Mucosa of rectum (tissue), 2 donors: ENCODE data around the gene UNC93B1.
A peak's percentile ranks its signal among the peaks of the same experiment; 100 is the strongest.

Experiments used
- H3K27ac ChIP-seq, 2 donors: one replicate each; pipeline ENCODE4 v1.7.0; 2013; ENCODE audit warnings: inconsistent platforms in 2 of 2, low read depth in 2 of 2, low read length in 2 of 2
- H3K27me3 ChIP-seq, 2 donors: one replicate each; pipeline ENCODE4 v1.7.0; 2013; ENCODE audit warnings: low read length in 2 of 2; ENCODE audit not compliant: control insufficient read depth in 2 of 2, insufficient read depth in 2 of 2
- H3K36me3 ChIP-seq, 2 donors: one replicate each; pipeline ENCODE4 v1.7.0; 2013; ENCODE audit warnings: low read length in 2 of 2; ENCODE audit not compliant: control insufficient read depth in 2 of 2, insufficient read depth in 2 of 2
- H3K4me1 ChIP-seq, 2 donors: one replicate each; pipeline ENCODE4 v1.7.0; 2013; ENCODE audit warnings: low read length in 2 of 2, mild to moderate bottlenecking in 1 of 2; ENCODE audit not compliant: control insufficient read depth in 2 of 2, insufficient read depth in 2 of 2
- H3K4me3 ChIP-seq, 2 donors: one replicate each; pipeline ENCODE4 v1.7.0; 2013; ENCODE audit warnings: low read length in 2 of 2
- H3K9ac ChIP-seq, 2 donors: one replicate each; pipeline ENCODE4 v1.7.0; 2013; ENCODE audit warnings: low read length in 2 of 2, low read depth in 1 of 2, mild to moderate bottlenecking in 1 of 2
- H3K9me3 ChIP-seq, 2 donors: one replicate each; pipeline ENCODE4 v1.7.0; 2013; ENCODE audit warnings: low read length in 2 of 2; ENCODE audit not compliant: control insufficient read depth in 2 of 2
- donor health status: healthy.
- donor health status: Normal muscosa, but diverticular disease.

Gene UNC93B1

GRCh38 chr11:68022531-68022930 is 18.6 kb upstream of the UNC93B1 start:
- H3K27me3 ChIP-seq = no peaks in the 10 kb centered on the region
- H3K4me3 ChIP-seq = no peak overlapping the region
- H3K9me3 ChIP-seq = no peaks in the 10 kb centered on the region
- H3K9ac ChIP-seq = no peak overlapping the region
- H3K27ac ChIP-seq = no peak overlapping the region
- H3K36me3 ChIP-seq = peaks cover 7 to 14% of the 10 kb centered on the region in 2 donors
- peaks cover 0 to 8% of the 10 kb centered on the region in 2 donors for H3K4me1 ChIP-seq

- Histone ChIP-seq H3K9ac (no peak overlapping the region), H3K27me3 (no peaks in the 10 kb centered on the region), H3K9me3 (no peaks in the 10 kb centered on the region), H3K36me3 (peaks cover 7 to 14% of the 10 kb centered on the region in 2 donors), H3K4me3 (no peak overlapping the region), H3K4me1 (peaks cover 0 to 15% of the 10 kb centered on the region in 2 donors), H3K27ac (no peak overlapping the region)
These were observed 17.4 kb upstream of the UNC93B1 start for GRCh38 chr11:68021167-68021787.

- Histone ChIP-seq H3K9me3 (no peaks in the 10 kb centered on the region), H3K4me3 (no peak overlapping the region), H3K9ac (no peak overlapping the region), H3K27me3 (no peaks in the 10 kb centered on the region), H3K27ac (no peak overlapping the region), H3K36me3 (peaks cover 3 to 11% of the 10 kb centered on the region in 2 donors), H3K4me1 (peaks cover 0 to 15% of the 10 kb centered on the region in 2 donors)
These were observed 16.7 kb upstream of the UNC93B1 start for GRCh38 chr11:68020575-68020974.

- H3K9ac ChIP-seq = no peak overlapping the region
- no peaks in the 10 kb centered on the region for H3K27me3 ChIP-seq
- H3K36me3 ChIP-seq = peaks cover 0 to 8% of the 10 kb centered on the region in 2 donors
- no peak overlapping the region for H3K4me3 ChIP-seq
- H3K27ac ChIP-seq = no peak overlapping the region
- H3K4me1 ChIP-seq = peaks cover 6 to 21% of the 10 kb centered on the region in 2 donors
- H3K9me3 ChIP-seq = no peaks in the 10 kb centered on the region
These were observed 15.6 kb upstream of the UNC93B1 start for GRCh38 chr11:68019486-68019885.

GRCh38 chr11:68018730-68019190 is 14.9 kb upstream of the UNC93B1 start:
- H3K4me3 ChIP-seq = no peak overlapping the region
- H3K9ac ChIP-seq = no peak overlapping the region
- H3K9me3 ChIP-seq = no peaks in the 10 kb centered on the region
- no peaks in the 10 kb centered on the region for H3K27me3 ChIP-seq
- no peak overlapping the region for H3K27ac ChIP-seq
- H3K4me1 ChIP-seq = peaks cover 12 to 29% of the 10 kb centered on the region in 2 donors
- H3K36me3 ChIP-seq = peaks cover 0 to 2% of the 10 kb centered on the region in 2 donors

- H3K4me1 ChIP-seq = peaks cover 13 to 33% of the 10 kb centered on the region in 2 donors
- H3K4me3 ChIP-seq = no peak overlapping the region
- H3K27ac ChIP-seq = no peak overlapping the region
- H3K9ac ChIP-seq = no peak overlapping the region
- peaks cover 0 to 2% of the 10 kb centered on the region in 2 donors for H3K36me3 ChIP-seq
- H3K9me3 ChIP-seq = no peaks in the 10 kb centered on the region
- H3K27me3 ChIP-seq = no peaks in the 10 kb centered on the region
These were observed 14.3 kb upstream of the UNC93B1 start for GRCh38 chr11:68017980-68018729.

- peaks cover 0 to 1% of the 10 kb centered on the region in 2 donors for H3K36me3 ChIP-seq
These were observed 13.3 kb upstream of the UNC93B1 start for GRCh38 chr11:68016904-68017817.

GRCh38 chr11:68016161-68016903 is 12.4 kb upstream of the UNC93B1 start:
- Histone ChIP-seq H3K36me3 (no peaks in the 10 kb centered on the region), H3K4me1 (peaks cover 13 to 33% of the 10 kb centered on the region in 2 donors), H3K27me3 (no peaks in the 10 kb centered on the region), H3K27ac (no peak overlapping the region), H3K4me3 (no peak overlapping the region), H3K9me3 (no peaks in the 10 kb centered on the region), H3K9ac (peak overlapping the region in 1 of 2 donors; percentile 10)

More at GRCh38 chr11:68016904-68017817, 13.3 kb upstream of the UNC93B1 start:
- H3K4me1 ChIP-seq = peaks cover 13 to 33% of the 10 kb centered on the region in 2 donors
- H3K9me3 ChIP-seq = no peaks in the 10 kb centered on the region
- no peak overlapping the region for H3K4me3 ChIP-seq
- no peaks in the 10 kb centered on the region for H3K27me3 ChIP-seq
- H3K9ac ChIP-seq = peak overlapping the region in 1 of 2 donors; percentile 10
- H3K27ac ChIP-seq = no peak overlapping the region

GRCh38 chr11:68015467-68015866 is 11.6 kb upstream of the UNC93B1 start:
- Histone ChIP-seq H3K27ac (peak overlapping the region in 1 of 2 donors; percentile 61), H3K36me3 (no peaks in the 10 kb centered on the region), H3K4me3 (no peak overlapping the region), H3K9me3 (no peaks in the 10 kb centered on the region), H3K4me1 (peaks cover 19 to 34% of the 10 kb centered on the region in 2 donors), H3K9ac (no peak overlapping the region), H3K27me3 (no peaks in the 10 kb centered on the region)
